Karpas-422 (cell line): ENCODE results near the gene TTC21B. TPM values are rescaled to one million over a fixed set of nuclear protein-coding genes. Genes with fewer than 3 reads are reported as not detected.

ENCODE experiments used
- DNase-seq: peaks from one replicate; pipeline ENCODE4 v3.0.0-alpha.2; 2015
- H2AFZ ChIP-seq: fragments of 200-600 bp; sonication (generic); 2 replicates; pipeline ENCODE4 v1.6.1; 2014; ENCODE audit warnings: antibody characterized with exemption, low read length, mixed read lengths
- H3K27ac ChIP-seq: fragments of 200-600 bp; sonication (generic); 2 replicates; pipeline ENCODE4 v1.5.1; 2014; ENCODE audit warnings: mild to moderate bottlenecking, low read length, moderate library complexity
- H3K27me3 ChIP-seq: fragments of 200-600 bp; sonication (generic); 2 replicates; pipeline ENCODE4 v1.6.1; 2014; ENCODE audit warnings: low read length, mixed read lengths
- H3K36me3 ChIP-seq: fragments of 200-600 bp; sonication (generic); 2 replicates; pipeline ENCODE4 v1.6.1; 2014; ENCODE audit warnings: low read length, mixed read lengths; ENCODE audit not compliant: insufficient read depth
- H3K4me1 ChIP-seq: fragments of 200-600 bp; sonication (generic); 2 replicates; pipeline ENCODE4 v1.6.1; 2014; ENCODE audit warnings: mild to moderate bottlenecking, low read length, mixed read lengths
- H3K4me2 ChIP-seq: fragments of 200-600 bp; sonication (generic); 2 replicates; pipeline ENCODE4 v1.6.1; 2014; ENCODE audit warnings: low read length, low read depth, mild to moderate bottlenecking; ENCODE audit not compliant: poor library complexity, severe bottlenecking
- H3K4me3 ChIP-seq: fragments of 200-600 bp; sonication (generic); 2 replicates; pipeline ENCODE4 v1.5.1; 2014; ENCODE audit warnings: mild to moderate bottlenecking, antibody characterized with exemption, low read length, mixed read lengths
- H3K79me2 ChIP-seq: fragments of 200-600 bp; sonication (generic); 2 replicates; pipeline ENCODE4 v1.6.1; 2014; ENCODE audit warnings: mild to moderate bottlenecking, low read length, mixed read lengths
- H3K9ac ChIP-seq: fragments of 200-600 bp; sonication (generic); 2 replicates; pipeline ENCODE4 v1.6.0; 2014; ENCODE audit warnings: low read length
- H3K9me2 ChIP-seq: fragments of 200-600 bp; sonication (generic), shearing (Covaris generic); replicated peaks from 2 replicates; pipeline ENCODE4 v1.6.0; 2014; ENCODE audit warnings: mild to moderate bottlenecking, low read length, moderate library complexity; ENCODE audit not compliant: insufficient read depth
- H3K9me3 ChIP-seq: fragments of 300-700, 200-600 bp; sonication (generic); 2 replicates; pipeline ENCODE4 v1.6.1; 2014; ENCODE audit warnings: low read length, mixed read lengths
- H4K20me1 ChIP-seq: fragments of 200-600 bp; sonication (generic); 2 replicates; pipeline ENCODE4 v1.6.1; 2014; ENCODE audit warnings: mild to moderate bottlenecking, antibody characterized with exemption, low read length, low read depth; ENCODE audit not compliant: insufficient read depth
- total RNA-seq: library from RNA; depleted of rRNA; stranded (reverse); fragments of >200 nt; shearing (Covaris generic); gene quantifications from 2 replicates; pipeline ENCODE4 v1.2.3, GENCODE V29; 2014; ENCODE audit warnings: low replicate concordance

TTC21B gene
- total RNA-seq, 1 experiment from 2014 or later: 47.8 TPM

GRCh38 chr2:165876269-165876668 is 77.3 kb downstream of the TTC21B start:
- Histone ChIP-seq H3K9ac (no peak overlapping the region), H3K27me3 (no peaks in the 10 kb centered on the region), H3K9me2 (no peaks in the 10 kb centered on the region), H2AFZ (no peak overlapping the region), H3K4me1 (peaks cover 9% of the 10 kb centered on the region), H3K9me3 (no peaks in the 10 kb centered on the region), H3K27ac (no peak overlapping the region), H3K4me2 (no peak overlapping the region), H3K79me2 (no peaks in the 10 kb centered on the region), H3K36me3 (peaks cover 2% of the 10 kb centered on the region; the same call in 1 of the 2 replicates), H4K20me1 (no peaks in the 10 kb centered on the region), H3K4me3 (no peak overlapping the region)
- no peak for DNase-seq

- Histone ChIP-seq H3K27ac (peak overlapping the region; percentile 73), H3K9me2 (no peaks in the 10 kb centered on the region), H3K9ac (peak overlapping the region; percentile 51), H3K4me1 (peaks cover 10% of the 10 kb centered on the region), H3K9me3 (no peaks in the 10 kb centered on the region), H2AFZ (peak overlapping the region; percentile 90), H4K20me1 (no peaks in the 10 kb centered on the region), H3K27me3 (no peaks in the 10 kb centered on the region), H3K4me3 (peak overlapping the region; percentile 57), H3K36me3 (peaks cover 2% of the 10 kb centered on the region; the same call in 1 of the 2 replicates), H3K79me2 (no peaks in the 10 kb centered on the region), H3K4me2 (peak overlapping the region; percentile 72)
- peak; percentile 94 for DNase-seq
Observed at GRCh38 chr2:165874445-165875039, 79.0 kb downstream of the TTC21B start.

GRCh38 chr2:165872101-165872791 is 81.3 kb downstream of the TTC21B start:
- H3K27ac ChIP-seq: no peak overlapping the region
- H2AFZ ChIP-seq: no peak overlapping the region
- peaks cover 2% of the 10 kb centered on the region; the same call in 1 of the 2 replicates for H3K36me3 ChIP-seq
- DNase-seq: no peak
- no peaks in the 10 kb centered on the region for H3K79me2 ChIP-seq
- H3K9me3 ChIP-seq: no peaks in the 10 kb centered on the region
- H3K4me3 ChIP-seq: no peak overlapping the region
- H3K4me1 ChIP-seq: peaks cover 15% of the 10 kb centered on the region
- H3K27me3 ChIP-seq: no peaks in the 10 kb centered on the region
- no peak overlapping the region for H3K4me2 ChIP-seq
- H3K9ac ChIP-seq: no peak overlapping the region
- H3K9me2 ChIP-seq: no peaks in the 10 kb centered on the region
- H4K20me1 ChIP-seq: no peaks in the 10 kb centered on the region

GRCh38 chr2:165871025-165871424 is 82.6 kb downstream of the TTC21B start:
- Histone ChIP-seq H2AFZ (no peak overlapping the region), H3K4me1 (peaks cover 15% of the 10 kb centered on the region), H3K36me3 (peaks cover 2% of the 10 kb centered on the region; the same call in 1 of the 2 replicates), H3K9me2 (no peaks in the 10 kb centered on the region), H3K4me2 (no peak overlapping the region), H3K79me2 (no peaks in the 10 kb centered on the region), H4K20me1 (no peaks in the 10 kb centered on the region), H3K4me3 (no peak overlapping the region), H3K9me3 (no peaks in the 10 kb centered on the region), H3K9ac (no peak overlapping the region), H3K27me3 (no peaks in the 10 kb centered on the region), H3K27ac (no peak overlapping the region)
- DNase-seq: no peak

GRCh38 chr2:165870346-165870745 is 83.2 kb downstream of the TTC21B start:
- Histone ChIP-seq H3K27ac (no peak overlapping the region), H2AFZ (no peak overlapping the region), H4K20me1 (no peaks in the 10 kb centered on the region), H3K4me1 (peaks cover 15% of the 10 kb centered on the region), H3K9me2 (no peaks in the 10 kb centered on the region), H3K9me3 (no peaks in the 10 kb centered on the region), H3K4me2 (no peak overlapping the region), H3K79me2 (no peaks in the 10 kb centered on the region), H3K9ac (no peak overlapping the region), H3K4me3 (no peak overlapping the region), H3K36me3 (peaks cover 2% of the 10 kb centered on the region; the same call in 1 of the 2 replicates), H3K27me3 (no peaks in the 10 kb centered on the region)
- DNase-seq: no peak

- no peaks in the 10 kb centered on the region for H4K20me1 ChIP-seq
- no peaks in the 10 kb centered on the region for H3K9me3 ChIP-seq
Observed at GRCh38 chr2:165868211-165868610, 85.4 kb downstream of the TTC21B start.

GRCh38 chr2:165864296-165864695 is 89.3 kb downstream of the TTC21B start:
- no peak overlapping the region for H3K4me2 ChIP-seq
- H3K36me3 ChIP-seq: no peaks in the 10 kb centered on the region
- H3K4me3 ChIP-seq: no peak overlapping the region
- H3K9me2 ChIP-seq: no peaks in the 10 kb centered on the region
- H3K27ac ChIP-seq: no peak overlapping the region
- no peaks in the 10 kb centered on the region for H3K27me3 ChIP-seq
- no peak for DNase-seq
- no peaks in the 10 kb centered on the region for H3K79me2 ChIP-seq
- no peak overlapping the region for H2AFZ ChIP-seq
- no peaks in the 10 kb centered on the region for H3K9me3 ChIP-seq
- no peaks in the 10 kb centered on the region for H4K20me1 ChIP-seq
- H3K9ac ChIP-seq: no peak overlapping the region
- H3K4me1 ChIP-seq: peaks cover 3% of the 10 kb centered on the region

More at GRCh38 chr2:165868211-165868610, 85.4 kb downstream of the TTC21B start:
- H2AFZ ChIP-seq: no peak overlapping the region
- H3K4me3 ChIP-seq: no peak overlapping the region
- no peaks in the 10 kb centered on the region for H3K9me2 ChIP-seq
- peaks cover 6% of the 10 kb centered on the region for H3K4me1 ChIP-seq
- no peaks in the 10 kb centered on the region; the same call in 1 of the 2 replicates for H3K36me3 ChIP-seq
- H3K27me3 ChIP-seq: no peaks in the 10 kb centered on the region
- no peak overlapping the region for H3K4me2 ChIP-seq
- DNase-seq: no peak
- H3K79me2 ChIP-seq: no peaks in the 10 kb centered on the region
- no peak overlapping the region for H3K27ac ChIP-seq
- H3K9ac ChIP-seq: no peak overlapping the region

GRCh38 chr2:165863810-165864261 is 89.7 kb downstream of the TTC21B start:
- H3K4me3 ChIP-seq: no peak overlapping the region
- H3K9ac ChIP-seq: no peak overlapping the region
- no peaks in the 10 kb centered on the region for H3K27me3 ChIP-seq
- no peaks in the 10 kb centered on the region for H3K4me1 ChIP-seq
- H3K79me2 ChIP-seq: no peaks in the 10 kb centered on the region
- H2AFZ ChIP-seq: no peak overlapping the region
- no peaks in the 10 kb centered on the region for H4K20me1 ChIP-seq
- H3K9me3 ChIP-seq: no peaks in the 10 kb centered on the region
- DNase-seq: peak; percentile 32
- no peaks in the 10 kb centered on the region for H3K36me3 ChIP-seq
- H3K4me2 ChIP-seq: no peak overlapping the region
- H3K9me2 ChIP-seq: no peaks in the 10 kb centered on the region
- no peak overlapping the region for H3K27ac ChIP-seq
